ENCODE measurements around the gene LRMDA. TPM values are rescaled to one million over a fixed set of nuclear protein-coding genes. Genes with fewer than 3 reads are reported as not detected.

The LRMDA gene
- total RNA-seq, 1 experiment from 2014 or later: 4.8 TPM

- POLR2A ChIA-PET: no interaction called here
- no peaks in the 10 kb centered on the region for H3K36me3 ChIP-seq (ENCODE audit: control insufficient read depth in 1 of 2, insufficient read depth in 2 of 2, low read length in 2 of 2)
- intact Hi-C loops (cut with micrococcal nuclease): no loop called here
- TF ChIP-seq TCF7L2 (IDR thresholded peaks at IDR 0.05; ENCODE audit: borderline replicate concordance, extremely low read depth, insufficient read depth, insufficient read length): no peak
- TF ChIP-seq JUND (IDR thresholded peaks at IDR 0.05): no peak
- no peak for TF ChIP-seq ATF3 (IDR thresholded peaks at IDR 0.05)
- no peak for TF ChIP-seq FOSL1 (IDR thresholded peaks at IDR 0.05; ENCODE audit: low read depth)
- TF ChIP-seq SIN3A (IDR thresholded peaks at IDR 0.05; ENCODE audit: low read depth): no peak
- TF ChIP-seq CTCF (IDR thresholded peaks at IDR 0.05 in 2 of 3, conservative IDR thresholded peaks at IDR 0.05 in 1 of 3; ENCODE audit: borderline replicate concordance in 1 of 3, insufficient read depth in 1 of 3, low read depth in 2 of 3, low read length in 2 of 3): no peak
- TF ChIP-seq CEBPB (IDR thresholded peaks at IDR 0.05; ENCODE audit: low read depth): no peak
- no peak for TF ChIP-seq MAX (IDR thresholded peaks at IDR 0.05)
- TF ChIP-seq POLR2AphosphoS5 (IDR thresholded peaks at IDR 0.05; ENCODE audit: low read depth, low read length): no peak
- no peak for TF ChIP-seq EZH2phosphoT487 (IDR thresholded peaks at IDR 0.05; ENCODE audit: borderline replicate concordance)
- no peak for TF ChIP-seq RAD21 (IDR thresholded peaks at IDR 0.05; ENCODE audit: low read depth)
- TF ChIP-seq SRF (IDR thresholded peaks at IDR 0.05; ENCODE audit: low read depth): no peak
- TF ChIP-seq ELF1 (IDR thresholded peaks at IDR 0.05; ENCODE audit: borderline replicate concordance, low read depth): no peak
- no peaks in the 10 kb centered on the region for H3K9me3 ChIP-seq (ENCODE audit: control insufficient read depth in 1 of 2, insufficient read depth in 1 of 2, low read depth in 1 of 2, low read length in 2 of 2)
- no peaks in the 10 kb centered on the region for H3K79me2 ChIP-seq (ENCODE audit: insufficient read depth, low read length)
- DNase-seq (ENCODE audit: low read depth, low spot score) (no peak), ATAC-seq (no peak)
- H4K20me1 ChIP-seq (ENCODE audit: insufficient read depth): no peaks in the 10 kb centered on the region
- no peak overlapping the region for H2AFZ ChIP-seq (ENCODE audit: low read depth, low read length, poor library complexity, severe bottlenecking)
- CTCF ChIA-PET: no interaction called here
- no peak overlapping the region for H3K4me2 ChIP-seq (ENCODE audit: low read length)
- 0 out of 2 replicates have a peak, but pooled peaks cover 3% of the 10 kb centered on the region for H3K9me2 ChIP-seq (ENCODE audit: insufficient read depth)
- no TSS peak for BruUV-seq (replicated peaks)
- H3K4me3 ChIP-seq (replicated peaks in 1 of 2; ENCODE audit: low read depth in 1 of 2, low read length in 2 of 2): no peak overlapping the region
- no peak overlapping the region for H3K27ac ChIP-seq (ENCODE audit: low read depth, low read length)
- H3K4me1 ChIP-seq (ENCODE audit: control insufficient read depth in 1 of 2, insufficient read depth in 2 of 2, low read length in 2 of 2): no peaks in the 10 kb centered on the region
- no peak overlapping the region for H3K9ac ChIP-seq (ENCODE audit: low read length)
- RAD21 ChIA-PET (ENCODE audit: low non-redundant PET in 1 of 2, low total read pairs in 2 of 2, uncharacterized antibody in 2 of 2, unreplicated experiment in 2 of 2): no interaction called here
- no peaks in the 10 kb centered on the region for H3K27me3 ChIP-seq (ENCODE audit: insufficient read depth, low read length)
Measured at GRCh38 chr10:75484717-75485116, 53.3 kb downstream of the LRMDA start.

Measured in HCT116 (cell line).